Posterior cingulate gyrus (tissue), 11 donors: ENCODE results near the gene FARP2.
"Not testable (repeated sequence)": the region's sequence is repeated elsewhere in the genome, so short reads cannot be mapped to it uniquely, and the experiment has no call there.

ENCODE experiments used
- DNase-seq, 10 donors: peaks; one replicate each; pipeline versions ENCODE4 v3.0.0 to v3.0.0-alpha.2; 2020 to 2021; ENCODE audit warnings: mixed read lengths in 3 of 10
- intact Hi-C: fragments of 100-400 bp; cut with DNase I; formaldehyde crosslinking; loops from one replicate; pipeline ENCODE4 v1.15.1; 2023

FARP2 gene

DNA sequence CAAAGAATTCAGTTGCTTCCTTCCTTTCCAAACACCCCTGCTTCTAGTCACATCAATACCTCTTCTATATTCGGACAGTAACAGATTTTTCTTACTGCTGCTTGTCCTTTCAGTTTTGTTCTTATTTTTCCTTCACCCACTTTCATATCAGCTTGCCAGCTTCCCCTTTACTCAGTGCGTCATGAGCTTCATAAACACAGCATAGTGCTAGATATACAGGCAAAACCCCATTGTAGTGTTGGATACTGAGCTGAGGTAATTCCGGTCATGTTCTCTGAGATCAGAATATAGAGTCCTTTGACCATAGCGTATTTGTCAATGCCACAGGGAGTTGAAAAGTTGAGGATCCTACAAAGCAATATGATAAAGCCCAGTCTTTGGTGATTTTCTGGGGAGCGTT, 2.4 kb downstream of the FARP2 start:
- no peak for DNase-seq
- intact Hi-C loops, result loop anchor here (5.0 kb wide), 1 partner anchor 41 kb away; the partner anchor contains the start of genes HDLBP and SEPTIN2

DNA sequence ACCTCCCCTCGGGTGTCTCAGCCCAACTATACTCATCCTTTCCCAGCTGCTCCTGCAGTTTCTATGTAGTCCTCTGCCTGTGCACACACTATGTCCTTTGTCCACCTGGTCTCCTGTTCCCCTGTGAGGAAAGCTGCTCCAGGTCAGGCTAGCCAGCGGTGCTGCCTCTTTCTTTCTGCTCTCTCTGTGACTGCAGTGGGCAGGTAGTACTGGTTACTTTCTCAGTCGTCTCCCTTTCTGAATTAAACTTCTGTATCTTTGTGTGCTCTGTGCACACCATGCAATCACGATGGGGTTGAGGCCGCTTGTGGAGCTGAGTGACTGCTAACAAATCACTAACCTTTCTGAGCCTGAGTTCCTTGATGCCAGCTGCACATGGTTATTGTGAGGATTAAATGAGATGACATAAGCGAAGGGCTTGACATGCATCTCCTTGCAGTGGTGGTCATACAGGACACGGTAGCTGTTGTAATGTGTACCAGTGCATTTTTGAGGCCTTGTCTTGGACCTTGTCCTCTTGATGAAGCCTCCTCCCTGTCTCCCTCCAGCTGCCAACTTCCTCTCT, 3.5 kb downstream of the FARP2 start:
- intact Hi-C loops, result loop anchor here (5.0 kb wide), 1 partner anchor 42 kb away; the partner anchor contains the start of genes HDLBP and SEPTIN2
- DNase-seq, result no peak

- no peak for DNase-seq
- intact Hi-C loops, result no loop called here
Observed at GRCh38 chr2:241363426-241363825, 7.3 kb downstream of the FARP2 start.

DNA sequence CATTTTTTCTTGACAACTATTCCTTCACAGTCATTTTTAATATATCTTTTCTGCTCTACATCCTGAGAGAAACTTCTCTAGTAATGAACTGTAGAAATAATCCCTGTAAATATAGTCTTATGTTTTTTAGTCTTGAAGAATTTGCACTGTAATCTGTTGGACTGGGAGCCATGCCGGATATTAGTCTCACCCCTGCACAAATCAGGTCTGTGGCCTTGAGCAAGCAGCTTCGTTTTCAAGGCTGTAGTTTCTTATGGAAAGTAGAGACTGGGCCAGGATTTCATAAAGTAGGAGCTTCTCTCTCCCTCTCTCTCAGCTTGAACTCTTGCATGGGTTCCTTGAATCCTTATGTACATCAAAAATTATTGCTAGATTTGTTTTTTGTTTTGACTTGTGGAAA, 8.7 kb downstream of the FARP2 start:
- intact Hi-C loops, result no loop called here
- DNase-seq, result no peak

DNA sequence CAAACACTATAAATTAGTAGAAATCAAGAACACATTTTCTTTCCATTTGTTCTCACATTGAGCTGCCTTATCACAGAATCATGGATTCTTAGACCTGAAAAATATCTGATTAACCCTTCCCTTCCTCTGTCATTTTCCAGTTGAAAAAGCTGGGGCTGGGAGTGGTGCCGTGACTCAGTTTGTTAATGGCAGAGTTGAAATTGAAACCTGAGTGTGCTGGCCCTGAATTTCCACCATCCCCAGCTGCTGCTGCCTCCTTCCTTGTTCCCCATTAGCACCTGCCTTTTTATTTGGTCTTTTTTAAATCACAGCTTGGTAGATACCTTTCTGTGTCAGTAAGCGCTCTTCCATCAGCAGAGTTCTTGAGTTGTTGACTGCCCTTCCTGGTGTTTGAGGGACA, 10.6 kb downstream of the FARP2 start:
- DNase-seq, result no peak
- intact Hi-C loops, result no loop called here

- intact Hi-C loops, result no loop called here
- DNase-seq, result no peak
Observed at GRCh38 chr2:241368643-241369042, 12.6 kb downstream of the FARP2 start.

GRCh38 chr2:241372361-241372992, 16.4 kb downstream of the FARP2 start:
- DNase-seq, result no peak
- intact Hi-C loops, result no loop called here

DNA sequence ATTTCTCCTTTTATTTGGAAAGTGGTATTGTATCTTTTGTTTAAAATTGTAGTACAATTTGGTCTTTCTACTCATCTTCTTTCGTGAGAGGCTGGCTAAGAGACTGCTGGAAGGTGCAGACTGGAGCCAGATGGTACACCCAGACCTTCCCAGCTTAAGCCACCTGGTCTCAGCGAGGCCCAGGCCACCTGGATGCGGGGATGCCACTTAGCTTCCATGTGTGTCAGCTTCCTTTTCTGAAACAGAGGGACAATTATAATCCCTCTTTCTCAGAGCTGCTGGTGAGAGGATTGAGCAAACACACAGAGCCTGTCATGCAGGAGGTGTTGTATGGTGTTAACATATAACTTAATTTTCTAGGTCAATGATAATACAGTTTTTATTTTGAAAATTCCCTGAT, 17.4 kb downstream of the FARP2 start:
- intact Hi-C loops, result no loop called here
- DNase-seq, result no peak

DNA sequence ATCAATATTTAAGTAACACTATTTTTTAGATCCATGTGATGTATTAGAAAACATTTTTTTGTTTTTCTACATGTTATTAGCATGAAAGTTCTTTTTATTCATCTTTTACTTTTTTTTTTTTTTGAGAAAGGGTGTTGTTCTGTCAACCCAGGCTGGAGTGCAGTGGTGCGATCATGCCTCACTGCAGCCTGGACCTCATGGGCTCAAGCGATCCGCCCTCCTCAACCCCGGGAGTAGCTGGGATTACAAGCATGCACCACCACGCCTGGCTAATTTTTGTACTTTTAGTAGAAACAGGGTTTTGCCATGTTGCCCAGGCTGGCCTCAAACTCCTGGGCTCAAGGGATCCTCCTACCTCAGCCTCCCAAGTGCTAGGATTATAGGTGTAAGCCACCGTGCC, 17.8 kb downstream of the FARP2 start:
- intact Hi-C loops, DNase-seq: not testable (repeated sequence)

DNA sequence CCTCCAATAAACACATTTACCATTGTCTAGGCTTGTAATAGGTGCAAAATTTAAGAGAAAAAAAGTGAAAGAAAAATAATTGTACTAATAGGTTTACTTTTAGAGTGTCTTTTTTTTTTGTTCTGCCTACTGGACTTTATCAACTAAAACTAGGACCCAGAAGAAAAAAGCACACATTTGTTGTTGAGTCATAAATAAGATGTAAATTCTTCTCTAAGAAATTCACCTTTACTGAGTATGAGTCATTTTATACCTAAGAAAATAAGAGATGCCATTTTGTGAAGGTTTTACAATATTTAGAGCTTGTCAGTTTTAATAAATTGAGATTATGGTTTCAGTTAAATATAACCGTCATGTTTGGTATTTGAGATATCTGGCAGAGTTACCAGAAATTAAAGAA, 19.2 kb downstream of the FARP2 start:
- DNase-seq, result no peak
- intact Hi-C loops, result no loop called here

DNA sequence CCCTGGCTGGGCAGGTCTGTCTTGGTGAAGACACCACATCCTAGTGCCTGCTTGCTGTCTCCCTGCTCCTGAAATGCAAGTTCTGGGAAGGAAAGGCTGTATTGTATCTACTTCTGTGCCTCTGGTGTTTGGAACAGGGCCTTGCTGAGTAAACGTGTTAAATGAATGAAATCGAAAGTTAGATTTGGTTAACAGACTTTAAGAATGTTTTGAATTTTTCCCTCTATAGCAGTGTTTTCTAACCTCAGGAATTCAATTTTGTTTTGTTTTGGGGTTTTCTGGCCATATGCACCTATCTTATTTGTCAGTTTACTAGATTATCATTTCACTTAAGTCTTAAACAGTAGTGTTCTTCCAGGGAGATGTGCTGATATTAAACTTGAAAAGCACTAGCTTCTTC, 20.7 kb downstream of the FARP2 start:
- intact Hi-C loops, result no loop called here
- no peak for DNase-seq

DNA sequence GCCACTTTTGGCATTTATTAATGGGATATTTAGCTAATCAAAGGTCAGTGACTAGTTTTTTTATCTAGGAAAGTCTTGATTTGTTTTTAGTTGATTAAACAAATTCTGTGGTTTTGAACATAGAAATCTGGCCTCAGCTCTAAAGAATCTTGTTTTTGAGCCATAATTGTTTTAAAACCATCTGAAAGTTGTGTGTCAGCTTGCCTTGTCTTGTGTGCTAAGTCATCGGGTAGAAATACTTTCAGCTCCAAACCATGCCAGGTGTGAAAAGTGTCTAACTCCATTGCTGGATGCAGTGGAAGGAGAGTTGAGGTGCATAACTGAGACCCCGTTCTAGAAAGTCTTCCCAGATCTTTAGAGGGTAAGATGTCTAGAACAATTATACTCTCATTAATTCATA, 22.7 kb downstream of the FARP2 start:
- intact Hi-C loops, result no loop called here
- no peak for DNase-seq

DNA sequence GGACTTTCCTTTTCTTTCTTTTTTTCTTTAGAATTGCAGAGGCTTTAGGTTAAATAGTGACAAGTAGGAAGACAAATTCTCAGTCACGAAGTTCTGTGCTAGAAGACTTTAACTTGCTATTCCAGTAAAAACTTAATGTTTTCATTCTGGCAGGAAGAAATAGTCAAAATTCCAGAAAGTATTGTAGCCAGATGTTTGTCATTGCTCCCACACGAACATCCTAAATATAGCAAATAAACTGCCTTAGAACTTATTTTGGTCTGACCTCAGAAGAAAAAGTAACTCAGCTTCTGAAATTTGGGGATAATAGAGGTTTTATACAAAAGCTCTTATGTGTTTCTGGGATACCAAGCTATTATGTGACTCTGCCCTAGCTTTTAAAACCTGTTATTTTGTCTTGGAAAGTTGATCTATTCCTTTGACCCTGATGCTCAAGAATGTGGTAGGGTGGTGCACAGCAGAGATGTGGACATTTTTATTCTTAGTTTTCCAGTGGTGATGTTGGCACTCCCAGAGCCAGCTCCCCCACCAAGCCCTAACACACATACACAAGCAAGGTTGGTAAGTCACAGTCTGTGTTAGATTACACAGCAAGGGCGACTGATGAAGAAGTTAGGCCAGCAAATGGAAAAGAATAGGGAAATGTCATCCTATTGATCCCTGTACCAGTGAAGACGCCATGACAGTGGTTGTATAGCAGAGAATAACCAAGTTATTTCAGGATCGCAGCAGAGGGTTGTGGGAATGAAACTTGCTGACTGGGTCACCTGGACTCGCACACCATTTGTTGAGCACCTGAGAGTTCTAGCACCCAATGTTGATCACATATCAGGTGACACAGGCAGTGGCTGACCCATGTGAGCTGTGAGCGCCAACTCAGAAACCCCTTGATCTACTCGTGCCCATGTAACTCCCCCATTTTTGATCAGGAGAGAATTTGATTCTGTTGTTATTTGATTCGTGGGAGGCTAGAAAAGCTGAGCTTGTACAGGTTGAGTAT, 23.7 kb downstream of the FARP2 start:
- no peak for DNase-seq

GRCh38 chr2:241381872-241382271, 25.8 kb downstream of the FARP2 start:
- no peak for DNase-seq
- intact Hi-C loops, result no loop called here

More for the DNA sequence above, 23.7 kb downstream of the FARP2 start:
- intact Hi-C loops, result no loop called here

DNA sequence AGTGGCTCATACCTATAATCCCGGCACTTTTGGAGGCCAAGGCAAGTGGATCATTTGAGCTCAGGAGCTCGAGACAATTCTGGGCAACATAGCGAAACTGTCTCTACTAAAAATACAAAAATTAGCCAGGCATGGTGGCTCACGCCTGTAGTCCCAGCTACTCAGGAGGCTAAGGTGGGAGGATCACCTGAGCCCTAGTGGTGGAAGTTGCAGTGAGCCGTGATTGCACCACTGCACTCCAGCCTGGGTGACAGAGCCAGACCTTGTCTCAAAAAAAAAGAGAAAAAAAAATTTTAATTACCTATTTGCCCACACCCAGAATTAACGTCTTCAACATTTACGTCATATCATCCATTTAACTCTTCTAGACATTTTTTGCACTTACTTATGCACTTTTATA, 29.4 kb downstream of the FARP2 start:
- DNase-seq, intact Hi-C loops: not testable (repeated sequence)

GRCh38 chr2:241386519-241386918, 30.4 kb downstream of the FARP2 start:
- intact Hi-C loops, result no loop called here
- DNase-seq, result no peak

- intact Hi-C loops, result no loop called here
- DNase-seq, result no peak
Observed at GRCh38 chr2:241389697-241390096, 33.6 kb downstream of the FARP2 start.

GRCh38 chr2:241390301-241391206, 34.5 kb downstream of the FARP2 start:
- DNase-seq, result no peak
- intact Hi-C loops, result no loop called here

GRCh38 chr2:241391892-241392665, 36.0 kb downstream of the FARP2 start:
- peak in 1 of 10 donors; percentile 50 for DNase-seq
- intact Hi-C loops, result no loop called here
